ENCODE measurements around the gene TCEANC2.

GRCh38 chr1:54124472-54124871, 71.1 kb downstream of the TCEANC2 start:
- TF ChIP-seq GATA2 (IDR thresholded peaks at IDR 0.05; ENCODE audit: low read depth, low read length) (no peak), GATA3 (IDR thresholded peaks at IDR 0.05; ENCODE audit: low read depth, low read length) (no peak)

Measured in SH-SY5Y (cell line).